Parathyroid adenoma (tissue), 2 donors: ENCODE measurements around the gene TBC1D7.

Source experiments
- H2AFZ ChIP-seq: fragments of 300-600 bp; sonication (generic); one replicate; pipeline ENCODE4 v1.7.0; 2017; ENCODE audit warnings: antibody characterized with exemption, mild to moderate bottlenecking
- H3K27ac ChIP-seq: fragments of 300-600 bp; sonication (generic); one replicate; pipeline ENCODE4 v1.7.0; 2017
- H3K27me3 ChIP-seq: fragments of 300-600 bp; sonication (generic); one replicate; pipeline ENCODE4 v1.7.0; 2017; ENCODE audit warnings: low read length; ENCODE audit not compliant: control insufficient read depth, insufficient read depth
- H3K36me3 ChIP-seq: fragments of 300-600 bp; sonication (generic); one replicate; pipeline ENCODE4 v1.7.0; 2017; ENCODE audit warnings: low read length; ENCODE audit not compliant: control insufficient read depth, insufficient read depth
- H3K4me1 ChIP-seq: fragments of 300-600 bp; sonication (generic); one replicate; pipeline ENCODE4 v1.7.0; 2017; ENCODE audit warnings: control low read depth
- H3K4me2 ChIP-seq: fragments of 300-600 bp; sonication (generic); one replicate; pipeline ENCODE4 v1.7.0; 2017; ENCODE audit warnings: low read length
- H3K4me3 ChIP-seq: fragments of 300-600 bp; sonication (generic); one replicate; pipeline ENCODE4 v1.7.0; 2017; ENCODE audit warnings: low read depth, low read length
- H3K79me2 ChIP-seq: fragments of 300-600 bp; sonication (generic); one replicate; pipeline ENCODE4 v1.7.0; 2017; ENCODE audit warnings: control low read depth
- H3K9ac ChIP-seq: fragments of 300-600 bp; sonication (generic); one replicate; pipeline ENCODE4 v1.7.0; 2017; ENCODE audit warnings: mild to moderate bottlenecking
- H3K9me3 ChIP-seq: fragments of 300-600 bp; sonication (generic); one replicate; pipeline ENCODE4 v1.7.0; 2017; ENCODE audit warnings: low read length; ENCODE audit not compliant: control insufficient read depth
- CTCF ChIP-seq: fragments of 300-600 bp; sonication (generic); IDR thresholded peaks from one replicate; pipeline ENCODE4 v1.7.0; 2017; ENCODE audit warnings: antibody characterized with exemption, mild to moderate bottlenecking
- donor health status: primary hyperparathyroidism.

The TBC1D7 gene

DNA sequence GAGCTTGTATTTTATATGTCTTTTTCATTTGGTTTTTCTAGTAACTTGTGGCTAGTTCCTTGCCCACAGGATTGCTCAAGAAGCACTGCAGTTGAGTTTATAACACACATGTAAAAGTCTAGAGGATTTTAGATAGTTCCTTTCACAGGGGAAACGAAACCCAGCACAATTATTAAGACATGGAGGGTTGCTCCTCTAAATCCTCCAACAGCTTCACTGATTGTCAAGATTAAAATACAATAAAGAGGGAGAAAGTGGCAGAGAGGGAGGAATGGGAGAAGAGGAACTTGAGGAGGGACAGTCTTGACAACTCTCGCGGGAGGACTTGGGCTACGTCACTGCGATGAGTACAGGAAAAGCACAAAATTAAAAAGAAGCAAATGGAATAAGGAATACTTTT, 9.7 kb upstream of the TBC1D7 start:
- H3K9me3 ChIP-seq, result no peaks in the 10 kb centered on the region
- H3K27me3 ChIP-seq, result no peaks in the 10 kb centered on the region
- H3K4me2 ChIP-seq, result no peak overlapping the region
- H3K27ac ChIP-seq, result no peak overlapping the region
- peak overlapping the region; percentile 5 for H2AFZ ChIP-seq
- H3K36me3 ChIP-seq, result no peaks in the 10 kb centered on the region
- H3K9ac ChIP-seq, result no peak overlapping the region
- H3K4me1 ChIP-seq, result no peaks in the 10 kb centered on the region
- no peak for TF ChIP-seq CTCF
- H3K79me2 ChIP-seq, result no peaks in the 10 kb centered on the region
- no peak overlapping the region for H3K4me3 ChIP-seq

GRCh38 chr6:13336553-13336952, 8.2 kb upstream of the TBC1D7 start:
- no peak overlapping the region for H3K27ac ChIP-seq
- no peaks in the 10 kb centered on the region for H3K79me2 ChIP-seq
- H3K36me3 ChIP-seq, result no peaks in the 10 kb centered on the region
- no peak overlapping the region for H2AFZ ChIP-seq
- H3K4me1 ChIP-seq, result no peaks in the 10 kb centered on the region
- no peak overlapping the region for H3K4me3 ChIP-seq
- peak; percentile 92 for TF ChIP-seq CTCF
- H3K9me3 ChIP-seq, result no peaks in the 10 kb centered on the region
- no peak overlapping the region for H3K4me2 ChIP-seq
- H3K9ac ChIP-seq, result no peak overlapping the region
- H3K27me3 ChIP-seq, result no peaks in the 10 kb centered on the region

DNA sequence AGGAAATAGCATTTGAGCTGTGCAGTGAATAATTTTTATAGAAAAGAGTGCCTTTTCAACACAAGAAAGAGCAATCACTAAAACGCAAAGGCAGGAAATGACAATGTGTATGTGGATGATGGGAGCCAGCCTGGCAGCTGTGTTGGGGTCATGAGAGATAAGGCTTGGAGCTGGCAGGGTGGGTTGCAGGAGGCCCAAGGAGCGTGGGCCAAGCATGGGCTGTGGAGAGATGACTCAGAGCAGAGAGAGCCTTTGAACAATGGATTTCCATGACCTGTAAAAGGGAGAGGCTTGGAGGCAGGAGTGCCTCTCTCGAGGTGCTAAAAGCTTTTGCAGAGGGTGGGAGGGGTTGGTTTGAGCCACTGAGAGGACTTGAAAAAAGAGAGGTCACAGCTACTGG, 6.6 kb upstream of the TBC1D7 start:
- no peak overlapping the region for H3K4me2 ChIP-seq
- no peaks in the 10 kb centered on the region for H3K9me3 ChIP-seq
- no peaks in the 10 kb centered on the region for H3K4me1 ChIP-seq
- H3K4me3 ChIP-seq, result no peak overlapping the region
- no peaks in the 10 kb centered on the region for H3K27me3 ChIP-seq
- no peak overlapping the region for H3K27ac ChIP-seq
- no peak for TF ChIP-seq CTCF
- no peaks in the 10 kb centered on the region for H3K79me2 ChIP-seq
- H3K36me3 ChIP-seq, result no peaks in the 10 kb centered on the region
- no peak overlapping the region for H3K9ac ChIP-seq
- H2AFZ ChIP-seq, result no peak overlapping the region

DNA sequence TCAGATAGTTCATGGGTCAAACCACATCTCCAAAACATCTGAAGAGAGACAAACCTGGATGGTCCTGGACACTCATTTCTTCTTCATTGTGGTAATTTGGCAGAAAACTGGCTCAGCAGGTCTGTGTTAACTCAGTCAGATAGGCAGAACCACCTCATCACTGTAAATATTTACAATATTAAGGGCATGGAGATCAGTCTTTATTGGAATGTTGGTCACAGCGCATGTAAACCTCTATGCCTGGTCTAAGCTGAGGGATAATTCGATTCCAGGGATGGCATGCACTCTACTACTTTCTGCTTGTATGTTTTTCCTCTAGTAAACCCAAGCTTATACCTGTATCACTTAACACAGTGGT, 4.0 kb upstream of the TBC1D7 start:
- Histone ChIP-seq H3K27ac (no peak overlapping the region), H3K4me1 (peaks cover 4% of the 10 kb centered on the region), H3K27me3 (no peaks in the 10 kb centered on the region), H3K79me2 (no peaks in the 10 kb centered on the region), H3K36me3 (no peaks in the 10 kb centered on the region), H2AFZ (no peak overlapping the region), H3K9me3 (no peaks in the 10 kb centered on the region), H3K4me3 (no peak overlapping the region), H3K9ac (no peak overlapping the region), H3K4me2 (no peak overlapping the region)
- no peak for TF ChIP-seq CTCF

DNA sequence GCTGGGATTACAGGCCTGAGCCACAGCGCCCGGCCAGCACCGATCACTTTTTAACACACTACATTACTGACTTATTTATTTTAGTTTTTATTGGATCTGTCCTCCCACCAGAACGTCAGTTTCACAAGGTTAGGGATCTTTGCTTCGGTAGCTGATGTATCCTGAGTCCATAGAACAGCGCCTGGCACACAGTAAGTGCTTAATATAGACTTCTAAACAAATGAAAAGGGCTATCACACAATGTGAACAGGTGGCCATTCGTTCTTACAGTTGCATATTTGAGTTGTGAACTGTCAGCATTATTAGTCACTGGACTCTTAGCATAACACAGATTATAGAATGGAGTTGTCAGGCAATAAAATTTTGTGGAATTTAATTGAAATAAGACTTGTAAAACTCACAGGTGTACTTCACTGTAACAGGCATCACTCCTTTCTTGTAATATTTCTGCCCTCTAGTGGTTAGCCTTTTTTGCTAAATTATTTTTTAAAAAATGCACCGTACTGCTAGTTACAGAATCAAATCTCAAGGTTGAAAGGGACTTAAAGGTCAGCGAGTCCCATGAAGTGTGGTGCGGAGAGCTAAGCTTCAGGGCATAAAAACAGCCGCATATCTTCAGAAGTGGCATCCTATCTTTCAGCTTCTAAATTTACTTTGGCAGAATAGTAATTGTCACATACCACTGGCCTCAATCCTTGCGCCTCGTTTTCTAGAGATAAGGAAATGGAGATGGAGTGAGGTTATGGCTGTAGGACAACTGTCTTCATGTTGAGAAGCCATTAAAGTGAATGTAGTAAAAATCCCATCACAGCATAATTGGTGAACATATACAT, 3.4 kb upstream of the TBC1D7 start:
- H3K9me3 ChIP-seq, result no peaks in the 10 kb centered on the region
- no peak overlapping the region for H3K4me2 ChIP-seq
- no peaks in the 10 kb centered on the region for H3K79me2 ChIP-seq
- H2AFZ ChIP-seq, result peak overlapping the region; percentile 59
- no peak overlapping the region for H3K4me3 ChIP-seq
- peaks cover 4% of the 10 kb centered on the region for H3K4me1 ChIP-seq
- no peak overlapping the region for H3K27ac ChIP-seq
- H3K36me3 ChIP-seq, result no peaks in the 10 kb centered on the region
- H3K27me3 ChIP-seq, result no peaks in the 10 kb centered on the region
- H3K9ac ChIP-seq, result no peak overlapping the region
- TF ChIP-seq CTCF, result peak; percentile 69
